Stimulated activated CD4-positive, alpha-beta T cell treated with anti-CD3 and anti-CD28 coated beads, Interleukin-15, amount 100 ng/mL, for 24 hours (primary cell): ENCODE measurements around the gene SLC25A34.

Experiments
- DNase-seq: peaks from one replicate; pipeline ENCODE4 v3.0.0-alpha.2; 2020

The SLC25A34 gene

GRCh38 chr1:15755021-15755645 lies 19.1 kb downstream of the SLC25A34 start:
- DNase-seq: no peak

GRCh38 chr1:15755646-15756040 lies 19.6 kb downstream of the SLC25A34 start:
- no peak for DNase-seq

DNA sequence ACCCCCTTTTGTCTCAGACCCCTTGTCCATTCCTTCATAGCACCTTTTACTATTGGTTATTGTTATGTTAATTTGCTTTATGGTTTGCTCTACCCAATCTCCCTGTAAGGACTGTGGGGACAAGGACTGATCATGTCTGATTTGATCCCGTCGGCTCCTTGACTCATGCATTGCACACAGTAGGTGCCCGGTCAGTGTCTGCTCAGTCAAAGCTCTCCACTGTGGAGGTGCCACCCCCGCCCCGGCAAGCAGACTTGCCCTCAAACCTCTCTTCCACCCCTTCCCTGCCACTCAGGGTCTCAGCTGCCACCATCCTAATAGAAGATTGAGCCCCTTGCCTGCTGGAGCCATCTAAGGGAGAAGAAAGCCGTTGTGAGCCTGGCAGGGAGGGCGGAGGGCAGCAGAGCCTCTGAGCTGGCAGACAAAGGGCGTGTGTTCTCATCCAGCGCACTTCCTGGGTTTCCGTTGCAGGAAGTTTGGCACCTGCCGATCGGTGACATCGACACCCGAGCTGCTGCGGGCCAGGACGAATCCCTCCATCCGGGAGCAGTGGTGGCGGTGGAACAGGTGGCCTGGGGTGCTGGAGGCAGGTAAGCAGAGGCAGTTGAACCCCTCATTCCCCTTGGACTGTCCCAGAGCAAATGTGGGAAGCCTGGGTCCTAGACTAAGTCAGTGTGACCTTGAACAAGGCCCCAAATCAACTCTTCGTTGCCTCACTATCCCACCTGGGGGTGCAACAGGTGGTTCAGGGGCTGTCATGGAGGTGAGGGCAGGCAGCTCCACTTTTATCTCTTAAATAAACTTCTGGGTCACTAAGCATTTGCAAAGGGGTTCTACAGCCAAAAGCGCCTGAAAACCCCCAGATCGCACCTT lies 20.3 kb downstream of the SLC25A34 start:
- DNase-seq: no peak

- DNase-seq: no peak
Measured at GRCh38 chr1:15757016-15757543, 21.0 kb downstream of the SLC25A34 start.

DNA sequence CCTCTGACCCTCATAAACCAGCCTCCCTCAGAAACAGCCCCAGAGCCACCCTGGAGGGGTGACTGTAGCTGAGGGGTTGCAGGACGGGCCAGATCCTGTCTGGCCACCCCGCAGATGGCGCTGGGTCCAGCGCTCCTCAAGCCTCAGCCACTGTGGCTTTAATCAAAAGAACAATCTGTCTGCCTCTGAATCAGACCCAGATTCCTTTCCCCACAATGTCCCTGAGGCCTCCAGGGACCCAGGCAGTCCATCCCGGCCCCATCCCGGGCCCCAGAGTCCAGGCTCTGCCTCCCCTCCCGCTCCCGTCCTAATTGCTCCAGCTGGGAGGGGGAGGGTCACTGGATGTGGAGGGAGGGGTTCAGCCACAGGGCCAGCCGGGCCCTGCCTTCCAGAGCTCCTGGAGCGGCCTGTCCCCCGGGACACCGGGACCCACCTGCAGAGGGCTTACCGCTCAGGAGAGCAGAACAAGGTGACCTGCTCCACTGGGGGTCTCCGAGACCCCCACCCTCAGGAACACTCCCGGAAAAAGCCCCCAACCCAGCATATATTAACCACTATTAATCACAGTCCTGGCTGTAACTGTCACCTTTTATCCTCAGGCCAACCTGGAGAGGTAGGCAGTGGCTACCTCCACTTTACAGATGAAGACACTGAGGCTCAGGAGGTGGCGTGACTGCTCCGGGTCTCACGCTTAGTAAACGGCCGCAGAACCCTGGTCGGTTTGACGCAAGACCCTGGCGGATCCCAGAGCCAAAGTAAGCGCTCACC lies 21.7 kb downstream of the SLC25A34 start:
- DNase-seq: no peak

GRCh38 chr1:15758343-15758931 lies 22.4 kb downstream of the SLC25A34 start, which contains the start of gene FBLIM1:
Gene FBLIM1 (plus strand): TSS chr1:15758795. CDS start chr1:15764984, 6,189 bp downstream.
- no peak for DNase-seq

GRCh38 chr1:15758953-15759661 lies 23.0 kb downstream of the SLC25A34 start:
- DNase-seq: peak; percentile 20

DNA sequence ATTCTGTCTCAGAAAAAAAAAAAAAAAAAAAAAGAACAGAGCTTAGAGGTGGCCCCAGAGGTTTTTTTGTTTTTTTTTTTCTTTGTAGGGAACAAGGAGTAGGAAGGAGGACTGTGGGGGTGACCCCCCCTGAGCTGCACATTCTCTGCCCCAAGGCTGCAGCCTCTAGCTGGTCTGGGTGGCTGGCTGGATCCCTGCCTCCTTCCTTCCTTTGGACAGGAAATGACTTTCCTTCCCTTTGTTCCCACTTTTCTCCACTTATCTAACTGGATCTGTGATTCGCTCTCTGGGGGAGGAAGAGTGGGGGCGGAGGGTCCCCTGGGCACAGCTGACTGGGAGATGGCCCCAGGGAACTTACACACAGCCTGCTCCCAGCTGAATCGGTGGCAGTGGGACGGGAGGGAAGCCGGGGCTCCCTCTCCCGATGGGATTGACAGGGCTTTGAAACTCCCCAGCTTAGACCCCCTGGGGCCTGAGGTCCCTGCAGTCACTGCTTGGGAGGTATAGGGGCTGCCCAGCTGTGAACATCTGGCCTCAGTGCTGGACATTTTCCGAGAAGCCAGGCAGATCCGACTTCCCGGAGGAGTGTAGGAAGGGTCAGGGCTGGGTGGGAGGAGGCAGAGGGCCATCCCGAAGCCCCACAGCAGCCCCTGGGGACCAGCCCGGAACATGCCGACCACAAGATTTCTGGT lies 24.6 kb downstream of the SLC25A34 start:
- DNase-seq: no peak

GRCh38 chr1:15761366-15762128 lies 25.5 kb downstream of the SLC25A34 start:
- DNase-seq: no peak

GRCh38 chr1:15762546-15762945 lies 26.5 kb downstream of the SLC25A34 start:
- no peak for DNase-seq

DNA sequence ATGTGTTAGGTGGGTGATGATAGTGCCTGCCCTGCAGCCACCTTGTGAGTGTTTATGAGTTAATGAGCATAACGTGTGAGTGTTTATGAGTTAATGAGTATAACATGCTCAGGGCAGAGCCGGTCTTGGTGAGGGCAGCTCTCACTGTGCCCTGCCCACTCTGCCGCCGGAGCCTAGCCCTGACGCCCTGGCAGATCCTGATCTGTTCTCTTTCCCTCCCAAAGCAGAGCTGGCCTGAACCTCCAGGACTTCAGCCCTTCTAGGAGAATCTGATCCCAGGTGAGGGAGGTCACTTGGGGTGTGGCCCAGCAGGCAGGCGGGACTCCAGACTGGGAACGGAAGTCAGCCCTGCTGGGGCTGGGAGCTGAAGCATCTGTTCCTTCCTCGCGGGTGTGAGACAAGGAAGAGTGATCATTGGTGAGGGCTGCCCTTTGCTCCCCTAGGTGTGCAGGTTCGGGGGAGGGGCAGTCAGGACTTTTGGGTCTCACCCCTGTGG lies 28.3 kb downstream of the SLC25A34 start:
- DNase-seq: no peak

DNA sequence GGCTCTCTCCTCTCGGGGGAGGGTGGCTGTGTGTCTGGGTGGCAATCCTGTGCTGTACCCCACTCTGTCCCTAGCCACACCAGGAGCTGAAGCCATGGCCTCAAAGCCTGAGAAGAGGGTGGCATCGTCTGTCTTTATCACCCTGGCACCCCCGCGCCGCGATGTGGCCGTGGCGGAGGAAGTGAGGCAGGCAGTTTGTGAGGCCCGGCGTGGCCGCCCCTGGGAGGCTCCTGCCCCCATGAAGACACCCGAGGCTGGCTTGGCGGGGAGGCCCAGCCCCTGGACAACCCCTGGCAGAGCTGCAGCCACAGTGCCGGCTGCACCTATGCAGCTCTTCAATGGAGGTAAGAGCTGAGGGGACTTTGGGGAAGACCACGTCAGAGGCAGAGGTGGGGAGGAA lies 28.8 kb downstream of the SLC25A34 start:
- no peak for DNase-seq

GRCh38 chr1:15765495-15766194 lies 29.6 kb downstream of the SLC25A34 start:
- no peak for DNase-seq

GRCh38 chr1:15767941-15768340 lies 31.9 kb downstream of the SLC25A34 start:
- no peak for DNase-seq

DNA sequence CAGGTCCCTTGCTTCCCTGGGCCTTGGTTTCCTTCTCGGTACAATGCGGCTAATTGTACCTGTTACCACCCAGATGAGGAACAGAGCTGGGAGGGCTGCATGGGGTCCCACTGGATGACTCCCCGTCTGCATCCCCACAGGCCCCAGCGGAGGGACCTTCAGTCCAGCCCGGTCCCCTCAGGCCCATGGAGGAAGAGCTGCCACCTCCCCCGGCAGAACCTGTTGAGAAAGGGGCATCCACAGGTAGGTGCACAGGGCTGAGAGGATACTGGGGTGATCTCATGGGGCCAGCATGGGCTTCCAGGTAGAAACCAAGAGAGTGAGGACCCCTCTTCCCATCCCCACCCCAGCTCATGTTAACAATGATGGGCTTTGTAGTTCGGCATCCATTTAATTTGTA lies 32.3 kb downstream of the SLC25A34 start:
- no peak for DNase-seq

- no peak for DNase-seq
Measured at GRCh38 chr1:15770313-15770962, 34.4 kb downstream of the SLC25A34 start.

- DNase-seq: no peak
Measured at GRCh38 chr1:15771836-15772515, 35.9 kb downstream of the SLC25A34 start.

DNA sequence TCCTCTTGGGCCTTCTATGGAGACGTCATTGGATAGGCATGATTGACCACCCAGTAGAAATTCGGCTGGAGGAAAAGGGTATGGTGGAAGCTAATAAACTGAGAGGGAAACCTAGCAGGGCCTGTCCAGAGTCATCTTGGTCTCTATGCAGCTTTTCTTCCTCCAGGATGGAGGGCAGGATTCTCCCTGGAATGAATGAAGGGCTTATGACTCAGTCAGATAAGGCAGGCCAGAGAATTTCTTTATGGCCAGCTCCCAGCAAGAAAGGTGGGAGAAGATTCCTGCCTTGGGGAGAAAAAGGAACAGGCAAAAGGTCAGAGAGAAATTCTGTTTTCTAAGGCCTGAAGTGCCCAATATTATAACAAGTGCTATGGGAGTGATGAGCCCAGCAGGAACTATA lies 39.6 kb downstream of the SLC25A34 start:
- DNase-seq: no peak
